ENCODE data around the gene RRN3. TPM values are rescaled to one million over a fixed set of nuclear protein-coding genes. Genes with fewer than 3 reads are reported as not detected.
"Not testable (repeated sequence)": the region's sequence is repeated elsewhere in the genome, so short reads cannot be mapped to it uniquely, and the experiment has no call there.

The RRN3 gene
- total RNA-seq, 2 experiments from 2014 or later = 25.5 to 39.4 TPM

DNA sequence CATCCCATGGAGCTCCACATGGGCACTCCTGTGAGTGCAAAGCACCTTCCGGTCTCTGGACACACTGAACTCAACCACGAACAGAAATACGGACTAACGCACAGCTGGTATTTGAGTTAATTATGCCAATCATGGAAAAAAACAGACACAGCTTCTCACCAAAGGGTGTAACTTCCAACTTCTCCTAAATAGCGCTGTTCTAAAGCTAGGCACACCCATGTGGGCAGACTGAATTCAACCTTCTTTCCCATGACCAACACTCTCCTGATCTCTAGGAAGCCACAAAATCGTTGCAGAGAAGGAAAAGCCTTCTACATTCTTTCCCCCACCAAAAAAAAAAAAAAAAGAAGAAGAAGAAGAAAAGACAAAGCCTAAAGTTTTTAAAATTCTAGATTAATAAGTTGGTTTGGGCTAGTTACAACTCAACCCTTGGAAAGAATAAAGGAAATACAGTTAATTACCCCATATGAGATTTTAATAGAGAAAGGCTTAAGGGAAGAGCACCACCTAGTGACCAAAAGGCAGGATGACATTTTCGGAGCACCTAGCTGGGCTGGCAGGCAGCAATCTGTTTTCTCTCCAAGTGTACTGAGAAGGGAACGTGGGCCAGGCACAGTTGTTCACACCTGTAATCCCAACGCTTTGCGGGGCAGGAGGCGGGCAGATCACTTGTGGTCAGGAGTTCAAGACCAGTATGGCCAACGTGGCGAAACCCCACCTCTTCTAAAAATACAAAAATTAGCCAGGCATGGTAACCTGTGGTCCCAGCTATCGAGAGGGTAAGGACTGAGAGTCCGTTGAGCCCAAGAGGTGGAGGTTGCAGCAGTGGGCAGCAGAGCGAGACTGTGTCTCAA is 21.9 kb downstream of the RRN3 start:
- H3K27me3 Mint-ChIP-seq; H3K4me3 Mint-ChIP-seq; H3K9me3 Mint-ChIP-seq (ENCODE audit: low read depth); DNase-seq; H3K4me1 Mint-ChIP-seq: not testable (repeated sequence)
- peak; percentile 74 for ATAC-seq
- CTCF ChIA-PET = interaction anchor here (0.7 to 2.9 kb wide), 5 partner anchors 10 to 1177 kb away, joined by 3 to 9 read pairs (median 3); partner anchors contain the start of gene RRN3
- H3K36me3 Mint-ChIP-seq = peaks cover 36% of the 10 kb centered on the region
- H3K27ac Mint-ChIP-seq = peak overlapping the region; percentile 32

DNA sequence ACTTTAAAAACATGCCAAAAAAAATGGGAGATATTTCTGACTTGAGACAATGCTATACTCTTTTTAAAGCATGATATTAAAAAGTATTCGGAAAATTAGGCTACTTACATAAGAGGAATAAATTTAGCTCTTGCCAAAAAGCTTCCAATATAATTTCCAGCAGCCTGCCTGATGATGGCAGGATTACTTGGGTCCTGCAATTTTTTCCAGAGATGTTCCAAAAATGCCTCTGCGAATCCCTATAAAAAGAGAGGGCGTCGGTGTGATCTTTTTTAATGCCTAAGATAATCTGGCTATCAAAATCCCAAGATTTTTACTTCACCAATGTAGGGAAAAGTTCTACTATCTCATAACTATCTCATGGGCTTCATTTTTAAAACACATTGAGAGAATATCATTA is 23.1 kb downstream of the RRN3 start:
- H3K27me3 Mint-ChIP-seq; H3K27ac Mint-ChIP-seq; CTCF ChIA-PET; DNase-seq; H3K9me3 Mint-ChIP-seq (ENCODE audit: low read depth); H3K4me1 Mint-ChIP-seq; H3K4me3 Mint-ChIP-seq; ATAC-seq: not testable (repeated sequence)
- H3K36me3 Mint-ChIP-seq = peaks cover 31% of the 10 kb centered on the region

DNA sequence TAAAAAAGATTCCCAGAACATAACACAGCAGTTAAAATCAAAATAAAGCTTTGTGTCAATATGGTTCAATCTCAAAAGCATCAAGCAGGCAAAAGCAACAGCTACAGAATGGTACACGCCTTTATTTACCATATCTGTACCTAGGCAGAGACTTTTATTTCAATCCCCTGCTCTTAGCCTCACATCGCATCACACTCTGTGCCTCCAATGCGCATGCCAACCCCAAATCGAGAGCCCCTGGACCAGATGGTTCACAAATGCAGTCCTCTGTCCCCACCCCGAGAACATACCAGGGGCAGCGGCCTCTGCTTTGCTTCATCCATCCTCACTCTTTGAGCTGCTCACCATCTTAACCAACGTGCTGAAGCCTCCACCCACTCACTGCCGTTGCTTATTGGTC is 27.4 kb downstream of the RRN3 start:
- ATAC-seq; DNase-seq; H3K27me3 Mint-ChIP-seq; H3K27ac Mint-ChIP-seq; H3K4me3 Mint-ChIP-seq; CTCF ChIA-PET; H3K9me3 Mint-ChIP-seq (ENCODE audit: low read depth); H3K4me1 Mint-ChIP-seq: not testable (repeated sequence)
- peaks cover 33% of the 10 kb centered on the region for H3K36me3 Mint-ChIP-seq

DNA sequence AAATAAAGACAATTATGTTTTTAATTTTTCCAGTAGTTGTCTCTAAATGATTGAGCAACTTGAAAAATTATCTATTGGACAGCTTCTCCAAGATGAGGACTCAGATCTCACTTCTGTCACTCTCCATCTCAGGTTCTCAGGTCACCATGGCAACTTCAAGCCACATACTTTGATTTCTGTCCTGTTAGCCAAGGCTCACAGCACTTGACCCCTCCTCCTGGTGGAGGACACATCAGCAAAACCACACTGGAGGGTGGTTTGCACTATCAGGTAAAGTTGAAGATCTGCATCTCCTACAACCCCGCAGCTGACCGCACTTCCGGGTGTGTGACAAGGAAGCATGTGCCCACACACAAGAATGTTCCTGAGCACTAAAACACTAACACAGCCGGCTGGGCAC is 28.1 kb downstream of the RRN3 start:
- ATAC-seq; H3K27ac Mint-ChIP-seq; H3K9me3 Mint-ChIP-seq (ENCODE audit: low read depth); DNase-seq; CTCF ChIA-PET; H3K27me3 Mint-ChIP-seq; H3K4me3 Mint-ChIP-seq: not testable (repeated sequence)
- Mint-ChIP-seq H3K4me1 (peaks cover 12% of the 10 kb centered on the region), H3K36me3 (peaks cover 39% of the 10 kb centered on the region)

DNA sequence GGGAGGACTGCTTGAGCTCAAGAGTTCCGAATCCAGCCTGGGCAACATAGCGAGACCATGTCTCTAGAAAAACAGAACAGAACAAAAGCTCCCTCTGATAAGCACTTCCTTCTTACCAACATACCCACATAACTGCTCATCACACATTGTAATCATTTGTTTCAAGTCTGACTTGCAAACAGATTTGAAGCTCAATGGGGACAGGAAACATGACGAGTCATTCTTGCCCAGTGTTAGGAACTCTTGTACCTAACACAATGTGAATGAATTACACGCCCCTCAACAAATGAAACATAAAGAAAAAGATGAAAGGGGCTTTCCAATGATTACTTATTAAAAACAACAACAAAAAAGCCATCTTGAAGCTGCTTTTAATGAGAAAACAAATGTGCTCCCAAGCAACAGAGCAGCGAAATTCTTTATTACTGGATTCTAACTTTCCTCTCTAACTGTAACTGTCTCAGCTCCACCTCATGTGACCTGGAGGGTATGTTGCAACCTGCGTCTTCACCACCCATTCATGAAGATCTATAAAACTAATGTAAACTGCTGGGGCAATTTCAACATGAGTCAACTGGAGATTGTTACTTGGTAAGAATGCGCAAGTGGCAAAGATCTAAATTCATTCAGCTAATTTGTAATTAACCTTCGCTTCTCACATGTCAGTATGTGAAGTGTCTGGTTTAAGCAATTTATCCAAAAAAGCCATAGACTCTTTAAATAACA is 31.8 kb downstream of the RRN3 start:
- peaks cover 51% of the 10 kb centered on the region for H3K36me3 Mint-ChIP-seq
- H3K4me3 Mint-ChIP-seq; DNase-seq; H3K27me3 Mint-ChIP-seq; ATAC-seq; H3K9me3 Mint-ChIP-seq (ENCODE audit: low read depth): not testable (repeated sequence)
- peaks cover 12% of the 10 kb centered on the region for H3K4me1 Mint-ChIP-seq
- CTCF ChIA-PET = interaction anchor here (1.2 kb wide), 1 partner anchor 11 kb away, joined by 6 read pairs; no protein-coding TSS in a partner anchor
- H3K27ac Mint-ChIP-seq = peak overlapping the region; percentile 23

DNA sequence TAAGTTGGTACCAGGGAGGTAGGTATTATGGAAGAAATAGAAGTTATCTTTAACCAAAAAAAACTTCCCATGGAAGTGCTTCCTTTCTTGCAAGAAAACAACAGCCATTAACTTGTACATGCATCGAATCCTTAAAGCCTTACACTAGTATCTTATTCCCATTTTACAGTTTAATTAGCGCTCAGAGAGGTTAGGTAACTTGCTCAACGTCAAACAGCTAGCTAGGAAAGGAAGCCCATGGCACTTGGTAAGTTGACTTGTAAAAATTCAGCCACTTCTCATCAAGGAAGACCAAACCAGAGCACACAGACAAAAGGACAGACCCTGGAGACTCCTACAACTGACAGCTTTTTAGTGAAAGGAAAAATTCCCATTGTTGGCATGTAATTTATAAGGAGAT is 34.7 kb downstream of the RRN3 start:
- Mint-ChIP-seq H3K36me3 (peaks cover 40% of the 10 kb centered on the region), H3K9me3 (ENCODE audit: low read depth) (no peaks in the 10 kb centered on the region), H3K4me1 (peaks cover 21% of the 10 kb centered on the region), H3K27ac (no peak overlapping the region), H3K27me3 (no peaks in the 10 kb centered on the region), H3K4me3 (no peak overlapping the region)
- CTCF ChIA-PET = no interaction called here
- DNase-seq (no peak), ATAC-seq (no peak)

DNA sequence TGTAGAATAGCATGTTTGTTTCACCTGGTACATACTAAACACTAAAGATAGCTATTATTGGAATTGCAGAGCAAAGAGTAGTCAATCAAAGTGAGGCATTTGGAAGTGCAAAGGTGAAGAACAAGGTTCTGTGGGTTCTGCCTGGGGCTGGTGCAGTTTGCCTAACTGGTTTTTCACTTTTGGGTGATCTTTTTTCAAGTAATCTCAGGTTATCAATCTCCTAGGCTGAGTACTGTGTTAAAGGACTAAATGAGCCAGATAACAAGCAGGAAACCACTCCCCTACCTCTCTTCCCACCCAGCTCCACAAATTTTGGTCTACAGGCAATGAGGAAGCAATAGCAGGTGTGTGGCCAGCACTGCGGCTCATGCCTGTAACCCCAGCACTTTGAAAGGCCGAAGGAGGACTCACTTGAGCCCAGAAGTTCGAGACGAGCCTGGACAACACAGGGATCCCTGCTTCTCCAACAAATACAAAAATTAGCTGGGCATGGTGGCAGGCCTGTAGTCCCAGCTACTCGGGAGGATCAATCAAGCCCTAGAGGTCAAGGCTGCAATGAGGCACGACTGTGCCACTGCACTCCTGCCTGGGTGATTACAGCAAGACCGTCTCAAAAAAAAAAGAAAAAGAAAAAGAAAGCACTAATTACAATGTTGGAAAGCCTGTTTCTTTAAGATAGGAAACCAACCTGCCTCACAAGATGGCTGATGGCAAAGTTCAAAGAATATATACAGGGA is 36.2 kb downstream of the RRN3 start:
- CTCF ChIA-PET = interaction anchor here (1.6 kb wide), 1 partner anchor 15 kb away, joined by 3 read pairs; no protein-coding TSS in a partner anchor
- H3K4me3 Mint-ChIP-seq = no peak overlapping the region
- H3K9me3 Mint-ChIP-seq (ENCODE audit: low read depth) = no peaks in the 10 kb centered on the region
- DNase-seq = no peak
- H3K36me3 Mint-ChIP-seq = peaks cover 32% of the 10 kb centered on the region
- H3K4me1 Mint-ChIP-seq = peaks cover 25% of the 10 kb centered on the region
- ATAC-seq = no peak
- no peaks in the 10 kb centered on the region for H3K27me3 Mint-ChIP-seq
- H3K27ac Mint-ChIP-seq = no peak overlapping the region

DNA sequence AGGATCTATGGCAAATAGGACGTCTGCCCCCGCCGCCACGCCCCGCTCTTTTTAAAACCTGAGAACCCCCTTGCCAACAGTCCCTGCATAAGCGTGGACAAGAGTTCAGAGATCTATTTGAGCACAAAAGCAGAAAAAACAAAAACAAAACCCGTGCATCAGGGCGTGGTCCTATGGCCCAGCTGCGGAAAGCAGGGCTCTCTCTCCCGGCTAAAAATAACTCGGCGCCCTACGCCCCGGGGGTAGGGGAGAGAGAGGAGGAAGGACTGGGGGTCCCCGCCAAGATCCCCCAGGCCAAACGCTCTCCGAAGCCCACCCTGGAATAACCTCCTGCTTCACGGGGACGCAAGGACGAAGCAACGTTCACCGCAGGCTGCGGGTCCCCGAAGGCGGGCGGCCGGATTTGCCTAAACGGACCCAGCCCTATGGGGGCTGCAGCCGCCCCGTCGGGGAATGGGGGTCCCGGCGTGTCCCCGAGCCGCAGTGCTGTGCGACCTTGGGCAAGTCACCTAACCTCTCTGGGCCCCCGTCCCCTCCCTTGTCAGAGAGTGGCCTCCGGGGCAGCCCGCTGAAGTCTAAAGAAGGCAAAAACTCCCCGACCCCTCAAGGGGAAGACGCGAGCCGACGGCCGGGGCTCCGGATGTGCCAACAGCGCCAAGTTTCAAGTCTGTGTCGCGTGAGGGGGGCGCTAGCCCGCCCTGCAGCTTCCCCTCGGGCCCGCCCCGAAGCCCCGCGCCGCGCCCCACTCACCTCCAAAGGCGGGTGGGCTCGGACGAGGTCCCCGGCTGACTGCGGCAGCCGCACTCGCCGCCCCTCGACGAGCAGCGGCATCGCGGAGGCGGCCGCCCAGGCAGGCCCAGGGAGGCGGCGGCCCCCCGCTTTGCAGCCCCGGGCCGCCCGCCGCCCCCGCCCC is 38.7 kb downstream of the RRN3 start:
- ATAC-seq (peak; percentile 78), DNase-seq (peak; percentile 83)
- Mint-ChIP-seq H3K27me3 (no peaks in the 10 kb centered on the region), H3K9me3 (ENCODE audit: low read depth) (no peaks in the 10 kb centered on the region), H3K36me3 (peaks cover 12% of the 10 kb centered on the region), H3K4me1 (peaks cover 17% of the 10 kb centered on the region), H3K27ac (peak overlapping the region; percentile 77), H3K4me3 (peak overlapping the region; percentile 80)
- CTCF ChIA-PET = interaction anchor here (1.8 kb wide), 1 partner anchor 34 kb away, joined by 5 read pairs; no protein-coding TSS in a partner anchor

DNA sequence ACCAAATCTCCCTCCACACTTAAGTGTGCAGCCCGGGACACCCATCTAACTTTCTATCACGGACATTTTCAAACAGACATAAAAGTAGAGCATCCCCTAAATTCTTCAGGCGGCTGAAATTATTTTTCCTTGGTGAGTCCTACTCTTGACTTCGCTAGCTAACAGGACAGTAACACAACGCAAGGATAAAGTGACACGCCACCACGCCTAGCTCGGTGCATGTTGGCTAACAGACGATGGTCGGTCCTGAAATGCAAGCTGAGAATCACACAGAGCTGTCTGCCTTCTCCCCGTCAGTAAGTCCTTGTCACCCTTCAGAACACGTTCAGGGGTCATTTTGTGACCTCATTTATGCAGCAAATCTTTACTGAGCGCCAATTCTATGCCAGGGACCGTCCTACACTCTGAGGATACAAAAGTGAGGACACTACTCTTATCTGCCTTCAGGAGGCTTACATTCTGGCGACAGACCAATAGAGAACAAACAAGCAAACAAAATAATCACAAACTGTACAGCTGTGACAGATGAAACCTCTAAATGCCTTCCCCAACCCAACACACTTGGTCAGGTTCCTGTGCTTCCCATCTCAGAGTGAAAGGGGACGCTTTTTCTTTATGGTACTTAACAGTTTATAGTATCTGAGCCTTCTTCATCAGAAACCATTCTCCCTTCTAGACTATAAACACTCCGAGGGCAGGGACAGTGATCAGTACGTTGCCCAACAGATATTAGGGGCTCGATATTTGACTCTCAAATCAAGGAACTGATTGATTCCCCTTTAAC is 39.5 kb downstream of the RRN3 start:
- peaks cover 19% of the 10 kb centered on the region for H3K4me1 Mint-ChIP-seq
- peak overlapping the region; percentile 80 for H3K4me3 Mint-ChIP-seq
- H3K27ac Mint-ChIP-seq = peak overlapping the region; percentile 77
- DNase-seq = no peak
- CTCF ChIA-PET = no interaction called here
- H3K9me3 Mint-ChIP-seq (ENCODE audit: low read depth) = no peaks in the 10 kb centered on the region
- peaks cover 8% of the 10 kb centered on the region for H3K36me3 Mint-ChIP-seq
- no peaks in the 10 kb centered on the region for H3K27me3 Mint-ChIP-seq
- no peak for ATAC-seq

DNA sequence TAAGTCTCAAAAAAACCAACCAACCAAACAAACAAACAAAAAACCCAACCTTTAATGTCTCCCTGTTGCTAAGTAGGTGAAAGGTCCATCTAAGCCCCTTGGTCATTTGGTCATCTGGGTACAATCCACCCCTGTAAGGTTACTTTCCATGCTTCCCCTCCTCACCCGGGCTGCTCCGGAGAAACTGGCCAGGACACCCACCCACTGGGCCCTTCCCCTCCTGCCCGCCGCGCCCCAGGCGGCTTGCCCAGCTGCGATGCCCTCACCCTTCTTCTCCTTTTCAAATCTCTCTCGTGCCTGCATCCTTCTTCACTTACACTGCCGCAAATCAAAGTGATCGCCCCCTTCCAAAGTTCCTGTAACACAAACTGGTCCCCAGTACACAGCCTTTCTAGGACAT is 40.2 kb downstream of the RRN3 start:
- Mint-ChIP-seq H3K36me3 (peaks cover 2% of the 10 kb centered on the region), H3K27me3 (no peaks in the 10 kb centered on the region), H3K27ac (no peak overlapping the region), H3K9me3 (ENCODE audit: low read depth) (no peaks in the 10 kb centered on the region), H3K4me1 (peaks cover 19% of the 10 kb centered on the region), H3K4me3 (peak overlapping the region; percentile 80)
- ATAC-seq = no peak
- DNase-seq = no peak
- CTCF ChIA-PET = no interaction called here

DNA sequence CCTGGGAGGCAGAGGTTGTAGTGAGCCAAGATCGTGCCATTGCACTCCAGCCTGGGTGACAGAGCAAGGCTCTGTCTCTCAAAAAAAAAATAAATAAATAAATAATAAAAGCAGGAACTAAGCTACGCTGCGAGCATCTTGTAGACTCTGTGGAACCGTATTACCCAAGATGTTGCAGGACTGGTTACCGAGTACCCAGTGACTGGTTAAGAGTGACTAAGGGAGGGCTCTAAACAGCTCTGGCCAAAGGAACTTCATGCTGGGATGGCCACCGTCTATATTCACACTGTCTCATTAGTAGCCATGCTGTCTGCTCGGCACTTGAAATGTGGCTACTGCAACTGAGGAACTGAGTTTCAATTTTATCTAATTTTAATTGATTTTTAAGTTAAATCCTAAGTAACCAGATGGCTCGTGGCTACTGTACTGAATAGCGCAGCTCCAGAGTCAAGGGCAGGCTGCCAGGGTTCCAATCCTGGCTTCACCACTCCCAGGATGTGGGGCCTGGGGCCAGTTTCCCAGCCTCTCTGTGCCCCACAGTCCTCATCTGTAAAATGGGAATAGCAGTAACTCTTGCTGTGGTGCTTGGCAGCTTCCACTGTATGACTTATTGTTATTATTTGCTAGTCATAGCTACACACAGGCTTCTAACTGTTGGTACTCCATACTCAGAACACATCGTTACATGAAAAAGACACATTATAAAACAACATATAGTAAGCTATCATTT is 41.2 kb downstream of the RRN3 start:
- ATAC-seq (no peak), DNase-seq (no peak)
- peaks cover 19% of the 10 kb centered on the region for H3K4me1 Mint-ChIP-seq
- H3K27me3 Mint-ChIP-seq = no peaks in the 10 kb centered on the region
- no peaks in the 10 kb centered on the region for H3K9me3 Mint-ChIP-seq (ENCODE audit: low read depth)
- no peak overlapping the region for H3K27ac Mint-ChIP-seq
- CTCF ChIA-PET = interaction anchor here (0.6 to 1.2 kb wide), 2 partner anchors 20 to 772 kb away, joined by 3 read pairs; no protein-coding TSS in a partner anchor
- H3K4me3 Mint-ChIP-seq = no peak overlapping the region
- no peaks in the 10 kb centered on the region for H3K36me3 Mint-ChIP-seq

Measured in activated CD8-positive, alpha-beta memory T cell treated with anti-CD3 and anti-CD28 coated beads, Interleukin-2, amount 10 ng/mL, durations not matched to agents 7 days and 5 days (primary cell).